Lung microvascular endothelial cell (primary cell): ENCODE results near the gene FAM174B. TPM values are rescaled to one million over a fixed set of nuclear protein-coding genes. Genes with fewer than 3 reads are reported as not detected.

Source experiments
- DNase-seq, 2 donors: peaks; one replicate each; pipeline versions ENCODE4 v3.0.0 to v3.0.0-alpha.2; 2010; ENCODE audit warnings: low read depth in 2 of 2
- total RNA-seq: library from RNA; depleted of rRNA; stranded (reverse); fragments of >200 nt; gene quantifications from 2 replicates; pipeline ENCODE4 v1.2.1, GENCODE V29; 2014

The FAM174B gene
- total RNA-seq, 1 donor from 2014 or later, result 92.3 TPM

GRCh38 chr15:92643849-92644815 is 11.4 kb downstream of the FAM174B start:
- DNase-seq, result no peak

DNA sequence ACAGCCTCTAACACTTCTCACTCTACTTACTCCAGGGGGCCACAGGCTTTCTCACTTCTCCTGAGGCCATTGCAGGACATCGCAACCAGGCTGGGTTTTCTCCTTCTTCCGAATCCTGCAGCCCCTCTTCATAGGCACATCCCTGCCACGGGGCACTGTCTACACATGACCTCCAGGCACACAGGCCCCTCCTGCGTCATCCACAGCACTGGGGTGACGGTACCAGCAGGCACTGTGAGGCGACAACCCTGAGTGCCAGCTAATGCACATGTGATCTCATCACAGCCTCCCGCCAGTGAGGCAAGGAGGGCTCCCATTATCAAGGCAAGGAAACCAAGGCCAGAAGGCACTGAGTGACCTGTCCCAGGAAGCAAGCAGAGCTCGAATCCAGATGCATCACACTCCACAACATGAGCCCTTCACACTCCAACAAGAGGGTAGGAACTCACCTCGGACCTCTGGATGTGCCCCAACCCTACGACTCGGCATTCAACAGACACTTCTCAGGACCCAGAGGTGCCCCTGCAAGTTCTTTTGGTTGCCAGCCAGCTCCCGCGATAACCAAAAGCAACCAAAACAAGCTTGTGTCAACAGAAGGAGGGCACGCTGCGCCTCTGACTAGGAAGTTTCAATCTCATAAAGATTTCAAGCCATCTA is 16.7 kb downstream of the FAM174B start:
- DNase-seq, result no peak

DNA sequence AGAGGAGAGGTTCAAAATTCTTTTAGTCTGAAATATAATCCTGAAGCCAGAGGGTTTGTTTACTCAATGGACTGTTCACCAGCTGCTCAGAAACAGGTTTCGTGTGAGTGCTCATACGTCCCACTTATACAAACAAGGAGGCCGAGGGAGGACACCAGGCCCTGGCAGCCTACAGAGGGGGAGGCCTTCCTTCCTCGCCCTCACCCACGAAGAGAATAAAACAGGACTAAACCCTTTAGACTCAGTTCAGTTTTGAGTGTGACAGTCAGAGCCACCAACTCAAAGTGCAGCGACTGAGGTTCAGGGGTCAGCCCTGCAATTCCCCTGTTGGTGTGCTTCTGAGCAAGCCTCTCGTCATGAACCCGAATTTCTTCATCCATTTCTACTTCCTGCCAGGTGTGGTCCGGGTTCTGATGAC is 17.3 kb downstream of the FAM174B start:
- no peak for DNase-seq

- no peak for DNase-seq
Observed at GRCh38 chr15:92637626-92638025, 17.9 kb downstream of the FAM174B start.

DNA sequence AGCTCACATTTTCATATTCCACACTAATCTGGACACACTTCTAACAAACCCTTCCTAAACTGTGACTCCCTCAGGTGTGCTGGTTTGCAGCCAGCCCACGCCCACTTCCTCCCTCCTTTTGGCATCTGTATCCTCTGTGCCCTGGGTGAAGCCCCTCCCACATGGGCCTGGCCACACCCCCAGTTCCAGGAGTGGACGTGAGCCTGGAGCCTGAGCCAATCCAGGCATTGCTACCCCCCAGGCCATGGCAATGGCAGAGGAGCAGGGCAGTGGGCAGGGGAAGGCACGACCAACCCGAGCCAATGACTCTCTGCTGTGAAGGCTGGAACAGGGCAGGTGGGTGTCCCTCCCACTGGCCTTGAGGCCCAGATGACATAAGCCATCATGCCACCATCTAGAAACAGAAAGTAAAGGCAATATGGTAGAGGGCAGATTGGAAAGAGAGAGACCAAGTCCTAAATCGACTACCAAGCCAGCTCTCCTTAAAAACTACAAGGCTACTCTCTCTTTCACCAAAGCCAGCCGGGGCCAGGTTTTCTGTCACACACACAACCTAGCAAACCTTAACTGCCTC is 18.6 kb downstream of the FAM174B start:
- no peak for DNase-seq

GRCh38 chr15:92636401-92636907 is 19.1 kb downstream of the FAM174B start:
- DNase-seq, result no peak

GRCh38 chr15:92634671-92635201 is 20.8 kb downstream of the FAM174B start:
- DNase-seq, result no peak

DNA sequence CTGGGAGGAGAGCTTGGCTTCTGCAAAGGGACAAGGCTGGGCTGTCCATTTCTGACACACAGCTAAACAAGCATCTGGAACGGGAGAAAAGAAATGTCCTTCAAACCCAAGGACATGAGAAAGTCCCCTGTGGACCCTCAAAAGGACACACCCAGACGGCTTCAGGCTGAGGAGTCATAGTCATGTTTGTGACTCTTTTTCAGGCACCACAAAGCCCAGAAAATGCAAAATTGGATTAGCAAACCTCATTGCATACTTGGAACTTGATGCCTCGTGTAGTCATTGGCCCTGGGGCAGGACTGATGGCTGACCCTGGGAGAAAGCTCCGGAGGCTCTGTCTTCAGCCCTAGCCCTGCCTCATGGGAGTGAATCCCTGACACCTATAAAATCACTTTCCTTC is 21.5 kb downstream of the FAM174B start:
- DNase-seq, result no peak

DNA sequence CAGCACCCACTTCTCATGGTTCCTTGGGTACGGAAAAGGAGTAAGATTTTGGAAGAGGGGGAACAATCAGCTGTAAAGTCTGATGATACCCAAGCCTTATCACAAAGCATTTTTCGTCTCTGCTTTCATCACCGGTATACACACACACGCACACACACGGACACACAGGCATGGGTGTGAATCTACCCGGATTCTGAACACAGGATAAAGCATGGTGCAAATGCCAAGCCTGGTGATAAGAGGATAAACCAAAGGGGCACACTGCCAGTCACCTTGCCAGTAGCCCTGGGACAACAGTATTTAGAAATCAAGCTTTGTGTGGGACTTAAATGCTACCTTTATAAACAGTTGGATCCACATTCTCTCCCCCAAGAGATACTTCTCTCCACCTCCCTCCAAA is 22.2 kb downstream of the FAM174B start:
- no peak for DNase-seq

DNA sequence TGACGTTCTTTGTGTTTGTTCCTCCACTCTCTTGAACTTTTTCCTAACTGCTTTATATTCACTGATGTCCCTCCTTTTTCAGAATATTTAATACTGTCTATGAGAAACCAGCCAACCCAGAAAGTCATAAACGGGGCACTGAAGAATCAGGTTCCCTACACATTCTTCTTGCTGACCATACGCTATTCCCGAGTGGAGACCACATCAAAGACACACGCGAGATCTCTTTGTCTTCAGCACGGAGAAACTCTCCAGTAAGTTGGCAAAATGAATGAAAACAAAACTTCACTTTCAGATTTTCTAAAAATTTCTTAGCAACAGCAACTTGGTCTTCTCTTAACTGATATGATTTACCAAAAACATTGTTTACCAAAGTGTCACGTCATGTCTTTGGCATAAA is 22.6 kb downstream of the FAM174B start:
- no peak for DNase-seq

- no peak for DNase-seq
Observed at GRCh38 chr15:92631721-92632120, 23.9 kb downstream of the FAM174B start.

DNA sequence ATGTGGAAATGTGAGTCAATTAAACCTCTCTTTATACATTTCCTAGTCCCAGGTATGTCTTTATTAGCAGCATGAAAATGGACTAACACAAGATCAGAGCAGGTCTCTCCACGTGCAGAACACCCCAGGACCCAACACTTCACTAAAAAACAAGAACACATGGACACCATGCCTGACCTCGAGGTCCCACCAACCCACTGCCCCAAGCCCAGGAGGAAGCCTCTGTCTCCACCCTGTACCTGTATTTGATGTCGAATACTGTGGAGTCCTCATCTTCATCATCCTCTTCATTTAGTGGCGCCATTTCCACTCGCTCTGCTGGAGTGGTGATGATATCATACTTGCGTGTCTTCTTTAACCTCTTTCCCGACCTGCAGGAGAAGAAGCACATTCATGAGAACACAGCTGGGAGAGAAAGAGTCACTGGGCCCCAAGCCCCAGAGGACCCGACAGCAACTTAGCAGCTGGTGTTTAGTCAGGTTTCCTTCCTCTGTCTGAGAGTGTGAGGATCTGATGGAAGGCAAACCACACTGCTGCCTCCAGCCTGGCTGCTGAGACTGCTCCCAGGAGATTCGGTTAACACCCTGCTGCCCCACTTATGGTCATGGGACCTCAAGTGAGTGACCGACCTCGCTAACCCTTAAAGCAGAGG is 25.5 kb downstream of the FAM174B start:
- no peak for DNase-seq

DNA sequence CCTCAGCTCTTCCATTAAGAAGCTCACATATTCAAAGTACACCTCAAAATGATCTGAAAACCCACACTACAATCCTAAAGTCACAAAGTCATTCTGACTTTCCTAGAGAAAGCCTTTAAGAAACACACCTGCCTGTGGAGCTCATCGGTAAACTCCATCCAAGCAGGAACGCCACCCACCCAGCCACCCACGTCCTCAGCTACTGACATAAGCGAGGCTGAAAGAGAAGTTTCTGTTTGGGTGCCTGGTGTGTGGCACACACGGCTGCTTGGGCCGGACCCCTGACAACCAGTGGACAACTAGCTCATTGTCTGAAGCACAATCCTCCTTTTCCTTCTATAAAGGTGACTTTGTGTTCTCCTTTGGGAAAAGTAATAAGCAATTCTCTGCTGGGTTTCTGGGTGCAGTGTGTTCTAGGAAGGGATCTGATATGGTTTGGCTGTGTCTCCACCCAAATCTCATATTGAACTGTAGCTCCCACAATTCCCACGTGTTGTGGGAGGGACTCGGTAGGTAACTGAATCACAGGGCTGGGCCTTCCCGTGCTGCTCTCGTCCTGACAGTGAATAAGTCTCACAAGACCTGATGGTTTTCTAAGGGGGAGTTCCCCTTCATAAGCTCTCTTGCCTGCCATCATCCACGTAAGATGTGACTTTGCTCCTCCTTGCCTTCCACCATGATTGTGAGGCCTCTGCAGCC is 26.1 kb downstream of the FAM174B start:
- no peak for DNase-seq

DNA sequence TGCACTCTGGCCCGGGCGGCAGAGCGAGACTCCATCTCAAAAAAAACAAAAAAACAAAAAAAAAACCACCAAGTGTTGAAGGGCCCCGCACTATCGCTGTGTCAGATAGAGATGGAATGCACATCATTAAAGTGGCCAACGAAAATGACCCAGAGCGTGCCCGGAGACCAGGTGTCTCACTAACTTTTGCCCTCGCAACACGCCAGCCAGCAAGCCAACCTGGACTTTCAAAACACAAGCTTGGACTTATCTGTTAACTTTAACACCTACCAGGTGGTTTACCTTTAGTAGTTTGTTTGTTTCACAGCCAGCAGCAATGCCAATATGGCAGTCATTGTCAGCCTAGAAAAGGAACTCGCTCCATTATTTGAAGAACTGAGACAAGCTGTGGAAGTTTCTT is 28.6 kb downstream of the FAM174B start:
- no peak for DNase-seq

DNA sequence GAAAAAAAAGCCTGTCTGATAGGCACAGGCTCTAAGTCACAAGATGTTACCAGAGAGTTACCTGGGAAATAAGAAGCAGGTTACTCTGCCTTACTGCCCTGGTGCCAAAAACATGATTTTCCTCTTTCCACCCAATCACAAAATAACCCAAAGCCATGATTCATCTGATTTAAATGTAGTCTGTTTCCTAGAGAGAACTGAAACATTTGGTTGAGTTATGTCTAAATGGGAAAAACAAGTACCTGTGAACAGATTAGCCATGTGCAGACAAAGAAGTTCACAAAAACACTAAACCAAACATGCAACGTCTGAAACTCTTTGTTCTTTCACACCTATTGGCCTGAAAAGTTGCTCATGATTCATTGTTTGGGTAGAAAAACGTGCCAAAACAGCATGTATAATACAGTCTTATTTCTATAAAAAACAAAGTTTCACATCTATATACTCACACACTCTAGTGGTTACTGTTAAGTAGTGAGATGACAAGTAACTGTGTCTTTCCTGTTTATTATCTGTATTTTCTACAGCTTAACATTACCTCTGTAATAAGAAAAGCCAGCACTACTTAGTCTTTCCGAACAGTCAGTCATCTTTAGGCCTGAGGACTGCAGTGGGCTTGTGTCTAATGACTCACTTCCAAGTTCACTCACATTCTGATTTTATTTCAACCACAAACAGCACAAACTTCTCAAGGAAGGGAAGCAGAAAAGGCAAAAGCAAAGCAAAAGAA is 30.2 kb downstream of the FAM174B start:
- peak in 1 of 2 donors; percentile 85 for DNase-seq

GRCh38 chr15:92624401-92624991 is 31.1 kb downstream of the FAM174B start:
- DNase-seq, result peak in 1 of 2 donors; percentile 69

DNA sequence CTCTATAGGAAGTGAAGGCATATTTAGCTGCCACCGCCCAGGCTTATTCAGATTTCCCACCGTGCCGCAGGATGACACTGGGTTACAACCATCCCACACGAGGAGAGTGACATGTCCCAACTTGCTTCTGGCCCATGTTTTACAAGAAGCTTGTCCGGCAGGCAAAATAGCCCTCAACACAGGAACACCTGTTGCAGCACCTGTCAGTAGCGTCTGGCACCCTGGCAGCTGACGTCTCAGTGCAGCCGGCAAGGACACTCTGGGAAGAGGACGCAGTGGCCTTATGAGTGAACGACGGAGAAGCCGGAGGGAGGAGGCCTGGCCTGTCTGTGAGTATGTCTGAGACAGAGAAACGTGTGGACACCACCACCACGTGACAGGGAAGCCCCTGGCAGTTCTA is 32.1 kb downstream of the FAM174B start:
- DNase-seq, result no peak

- DNase-seq, result no peak
Observed at GRCh38 chr15:92621972-92622533, 33.5 kb downstream of the FAM174B start.

DNA sequence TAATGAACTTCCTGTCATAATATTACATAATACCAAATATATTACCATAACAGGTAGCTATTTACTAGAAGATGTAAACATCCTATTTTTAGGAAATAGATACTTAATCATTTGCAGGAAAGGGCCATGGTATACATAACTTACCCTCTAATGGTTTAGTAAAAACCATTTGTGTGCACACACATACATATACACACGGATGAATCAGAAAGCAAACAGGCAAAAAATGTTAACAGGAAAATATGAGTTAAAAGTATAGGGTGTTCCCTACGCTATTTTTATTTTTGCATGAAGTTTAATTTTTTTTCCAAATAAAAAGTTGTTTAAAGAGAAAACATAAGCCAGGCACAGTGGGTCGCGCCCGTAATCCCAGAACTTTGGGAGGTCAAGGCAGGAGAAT is 34.6 kb downstream of the FAM174B start:
- no peak for DNase-seq
